GM18526 (cell line): ENCODE data around the gene GRK1.

Source experiments
- POLR2A ChIP-seq: IDR thresholded peaks from 3 replicates; pipeline ENCODE4 v1.6.1; 2011; ENCODE audit not compliant: insufficient read length; ENCODE audit errors: extremely low read depth

Gene GRK1

GRCh38 chr13:113667771-113668490 is 912 bp downstream of the GRK1 start:
- no peak for TF ChIP-seq POLR2A

- TF ChIP-seq POLR2A, result no peak
Measured at GRCh38 chr13:113668491-113668971, 1.5 kb downstream of the GRK1 start.

GRCh38 chr13:113669231-113669754 is 2.3 kb downstream of the GRK1 start:
- TF ChIP-seq POLR2A, result no peak

GRCh38 chr13:113669755-113670341 is 2.8 kb downstream of the GRK1 start:
- no peak for TF ChIP-seq POLR2A

- no peak for TF ChIP-seq POLR2A
Measured at GRCh38 chr13:113670541-113670940, 3.5 kb downstream of the GRK1 start.

- TF ChIP-seq POLR2A, result no peak
Measured at GRCh38 chr13:113671066-113672001, 4.3 kb downstream of the GRK1 start.

- TF ChIP-seq POLR2A, result no peak
Measured at GRCh38 chr13:113672002-113672651, 5.1 kb downstream of the GRK1 start.

- TF ChIP-seq POLR2A, result no peak
Measured at GRCh38 chr13:113722921-113723320, 55.9 kb downstream of the GRK1 start.

GRCh38 chr13:113723410-113724015 is 56.5 kb downstream of the GRK1 start:
- no peak for TF ChIP-seq POLR2A

GRCh38 chr13:113724016-113724758 is 57.2 kb downstream of the GRK1 start:
- no peak for TF ChIP-seq POLR2A

- no peak for TF ChIP-seq POLR2A
Measured at GRCh38 chr13:113724780-113725315, 57.8 kb downstream of the GRK1 start.

GRCh38 chr13:113726961-113727411 is 60.0 kb downstream of the GRK1 start:
- TF ChIP-seq POLR2A, result no peak

- no peak for TF ChIP-seq POLR2A
Measured at GRCh38 chr13:113728571-113729054, 61.6 kb downstream of the GRK1 start.
